GM12878 (cell line): ENCODE results near the gene ARID3B. TPM values are rescaled to one million over a fixed set of nuclear protein-coding genes. Genes with fewer than 3 reads are reported as not detected.

Experiments
- BACH1 ChIP-seq: fragments of 450-650 bp; IDR thresholded peaks from 2 replicates; pipeline ENCODE4 v1.6.1; 2017; ENCODE audit warnings: mild to moderate bottlenecking, borderline replicate concordance
- BCL11A ChIP-seq: IDR thresholded peaks from 2 replicates; pipeline ENCODE4 v1.6.1; 2011; ENCODE audit warnings: low read depth, low read length
- CBX3 ChIP-seq: fragments of 200-600 bp; sonication (generic); IDR thresholded peaks from 2 replicates; pipeline ENCODE4 v1.6.1; 2016; ENCODE audit warnings: low read depth, borderline replicate concordance
- CBX5 ChIP-seq: sonication (generic); IDR thresholded peaks from 2 replicates; pipeline ENCODE4 v1.6.1; 2016; ENCODE audit warnings: low read depth, moderate library complexity, mild to moderate bottlenecking, inconsistent platforms
- CUX1 ChIP-seq: IDR thresholded peaks from 2 replicates; pipeline ENCODE4 v1.6.1; 2012; ENCODE audit warnings: improper control_type of control experiment, low read depth, low read length; ENCODE audit not compliant: insufficient replicate concordance
- FOS ChIP-seq: IDR thresholded peaks from 3 replicates; pipeline ENCODE4 v1.6.1; 2011; ENCODE audit warnings: borderline replicate concordance; ENCODE audit not compliant: insufficient read length; ENCODE audit errors: extremely low read depth
- IKZF2 ChIP-seq, 2 experiments: fragments of 450-650 bp; IDR thresholded peaks; 2 replicates each; pipeline ENCODE4 v1.6.1; 2017; ENCODE audit warnings: mild to moderate bottlenecking in 2 of 2, moderate library complexity in 2 of 2
- IRF3 ChIP-seq: fragments of 450-650 bp; IDR thresholded peaks from 2 replicates; pipeline ENCODE4 v1.6.1; 2014; ENCODE audit warnings: mild to moderate bottlenecking
- KAT2A ChIP-seq: conservative IDR thresholded peaks from 2 replicates; pipeline ENCODE4 v1.6.1; 2011; ENCODE audit warnings: low read depth, low read length; ENCODE audit not compliant: control insufficient read depth
- MXI1 ChIP-seq: fragments of 150-350 bp; IDR thresholded peaks from 2 replicates; pipeline ENCODE4 v1.6.1; 2011; ENCODE audit warnings: low read depth, mild to moderate bottlenecking, inconsistent platforms, low read length, improper control_type of control experiment
- MYB ChIP-seq: fragments of 150-350 bp; IDR thresholded peaks from 2 replicates; pipeline ENCODE4 v1.6.1; 2014; ENCODE audit warnings: mild to moderate bottlenecking, low read depth, low read length, borderline replicate concordance
- NKRF ChIP-seq: fragments of 450-650 bp; conservative IDR thresholded peaks from 2 replicates; pipeline ENCODE4 v1.6.1; 2017; ENCODE audit warnings: mild to moderate bottlenecking, moderate library complexity
- NR2C1 ChIP-seq: fragments of 450-650 bp; IDR thresholded peaks from 2 replicates; pipeline ENCODE4 v1.6.1; 2017; ENCODE audit warnings: antibody characterized with exemption, mild to moderate bottlenecking, moderate library complexity
- NR2F1 ChIP-seq: fragments of 450-650 bp; conservative IDR thresholded peaks from 2 replicates; pipeline ENCODE4 v1.6.1; 2017; ENCODE audit warnings: mild to moderate bottlenecking
- PAX8 ChIP-seq: fragments of 450-650 bp; IDR thresholded peaks from 2 replicates; pipeline ENCODE4 v1.6.1; 2017; ENCODE audit warnings: mild to moderate bottlenecking, moderate library complexity
- PML ChIP-seq: IDR thresholded peaks from 2 replicates; pipeline ENCODE4 v1.6.1; 2012; ENCODE audit warnings: low read length, inconsistent platforms
- POLR2A ChIP-seq: IDR thresholded peaks from 2 replicates; pipeline ENCODE4 v1.6.1; 2011; ENCODE audit warnings: low read depth, mild to moderate bottlenecking, low read length
- POU2F2 ChIP-seq: IDR thresholded peaks from 3 replicates; pipeline ENCODE4 v1.6.1; 2011; ENCODE audit warnings: low read depth, mild to moderate bottlenecking, low read length, borderline replicate concordance
- SIX5 ChIP-seq: IDR thresholded peaks from 2 replicates; pipeline ENCODE4 v1.6.1; 2011; ENCODE audit warnings: mild to moderate bottlenecking, low read depth, low read length, moderate library complexity; ENCODE audit not compliant: severe bottlenecking
- SUPT20H ChIP-seq: IDR thresholded peaks from 2 replicates; pipeline ENCODE4 v1.6.1; 2011; ENCODE audit warnings: low read depth, mild to moderate bottlenecking, low read length, moderate library complexity, borderline replicate concordance; ENCODE audit not compliant: control insufficient read depth
- TAF1 ChIP-seq: IDR thresholded peaks from 2 replicates; pipeline ENCODE4 v1.6.1; 2011; ENCODE audit warnings: mild to moderate bottlenecking, low read depth, low read length, borderline replicate concordance
- polyA plus RNA-seq, 11 experiments: library from polyadenylated mRNA; depleted of rRNA in 4 of 11; unstranded in 6 of 11; stranded (reverse) in 5 of 11; fragments of >200 nt; fragmentation: Nextera tagmentation in 4 of 11; fragmentation: Illumina TruSeq in 1 of 11; extraction: Ambion mirVana in 4 of 11; extraction: Trizol in 1 of 11; gene quantifications; 1 replicate in 1 of 11; 2 replicates in 10 of 11; pipeline versions ENCODE4 v1.2.1 to v1.2.3, GENCODE V29; 2011 to 2016; ENCODE audit warnings: inconsistent platforms in 2 of 11, missing spikeins in 2 of 11, low read depth in 1 of 11
- total RNA-seq, 4 experiments: library from RNA; depleted of rRNA in 3 of 4; stranded (reverse); fragments of >200 nt in 3 of 4; fragmentation: Illumina TruSeq in 1 of 4; extraction: Trizol in 1 of 4; gene quantifications; 2 replicates each; pipeline versions ENCODE4 v1.2.1 to v1.2.3, GENCODE V29; 2013 to 2021
- TF ChIP-seq, protein P1 (sequence below): IDR thresholded peaks from 2 replicates; pipeline ENCODE4 v1.6.1; 2011; ENCODE audit warnings: borderline replicate concordance, low read depth, mild to moderate bottlenecking, moderate library complexity, mixed read lengths, low read length; ENCODE audit not compliant: insufficient read depth; ENCODE audit errors: extremely low read length

ARID3B gene
- total and polyA plus RNA-seq, 10 of the 15 experiments (the other 5 are each of a cell fraction or from before 2014, with no cell fraction given), result 1.1 to 33.4 (median 24.0) TPM

GRCh38 chr15:74540761-74541493, at the start of gene ARID3B (continued):
- TF ChIP-seq TAF1 (peak; percentile 83; the same call in 1 of the 2 replicates), MXI1 (peak; percentile 95), PAX8 (no peak), NR2C1 (peak; percentile 62), NKRF (peak; percentile 85), MYB (no peak), FOS (no peak), SUPT20H (no peak), POLR2A (peak; percentile 91), CUX1 (peak; percentile 25), KAT2A (no peak), IRF3 (no peak), NR2F1 (0 out of 2 replicates have a peak, but pooled peaks have one; percentile 16), IKZF2 (IDR thresholded peaks at IDR 0.05) (no peak), CBX5 (no peak), PML (peak; percentile 96), BCL11A (no peak), BACH1 (peak; percentile 36; the same call in 1 of the 2 replicates), CBX3 (no peak), SIX5 (peak; percentile 17), POU2F2 (peak; percentile 81; the same call in 2 of the 3 replicates)
- TF ChIP-seq, protein P1, sequence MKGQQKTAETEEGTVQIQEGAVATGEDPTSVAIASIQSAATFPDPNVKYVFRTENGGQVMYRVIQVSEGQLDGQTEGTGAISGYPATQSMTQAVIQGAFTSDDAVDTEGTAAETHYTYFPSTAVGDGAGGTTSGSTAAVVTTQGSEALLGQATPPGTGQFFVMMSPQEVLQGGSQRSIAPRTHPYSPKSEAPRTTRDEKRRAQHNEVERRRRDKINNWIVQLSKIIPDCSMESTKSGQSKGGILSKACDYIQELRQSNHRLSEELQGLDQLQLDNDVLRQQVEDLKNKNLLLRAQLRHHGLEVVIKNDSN, result no peak
